Keratinocyte (primary cell): ENCODE measurements around the gene ANGPT4. TPM values are rescaled to one million over a fixed set of nuclear protein-coding genes. Genes with fewer than 3 reads are reported as not detected.

ENCODE experiments used
- DNase-seq: peaks from one replicate; pipeline ENCODE4 v3.0.0-alpha.2; 2011; ENCODE audit warnings: low read depth, missing footprints, low spot score
- FAIRE-seq: peaks from 2 replicates; lab custom pipeline; 2011; peaks lifted over from hg19 to GRCh38; lab: Jason Lieb, UNC
- H2AFZ ChIP-seq: 2 replicates; pipeline ENCODE4 v1.6.0; 2012; ENCODE audit warnings: low read length, control low read depth, inconsistent platforms; ENCODE audit not compliant: control insufficient read depth
- H3K27ac ChIP-seq: 2 replicates; pipeline ENCODE4 v1.5.1; 2011; ENCODE audit warnings: low read length; ENCODE audit not compliant: control insufficient read depth, insufficient read depth
- H3K27me3 ChIP-seq: 3 replicates; pipeline ENCODE4 v1.6.0; 2011; ENCODE audit warnings: low read length; ENCODE audit not compliant: control insufficient read depth, insufficient read depth; ENCODE audit errors: extremely low read depth
- H3K36me3 ChIP-seq, 2 experiments: 2 replicates in 1 of 2; 3 replicates in 1 of 2; pipeline ENCODE4 v1.5.1; 2011; ENCODE audit warnings: low read length in 2 of 2, mild to moderate bottlenecking in 1 of 2; ENCODE audit not compliant: control insufficient read depth in 2 of 2, insufficient read depth in 2 of 2; ENCODE audit errors: extremely low read depth in 1 of 2
- H3K4me1 ChIP-seq: 3 replicates; pipeline ENCODE4 v1.5.1; 2011; ENCODE audit warnings: low read length; ENCODE audit not compliant: control insufficient read depth, insufficient read depth; ENCODE audit errors: extremely low read depth
- H3K4me2 ChIP-seq: 3 replicates; pipeline ENCODE4 v1.6.0; 2011; ENCODE audit warnings: low read depth, low read length; ENCODE audit not compliant: control insufficient read depth, insufficient read depth; ENCODE audit errors: extremely low read depth
- H3K4me3 ChIP-seq, 3 experiments: fragments of 200-600 bp in 1 of 3; sonication (generic) in 1 of 3; 2 replicates in 2 of 3; 3 replicates in 1 of 3; pipeline ENCODE4 v1.5.1; 2011 to 2016; ENCODE audit warnings: low read length in 3 of 3, mild to moderate bottlenecking in 3 of 3, control low read depth in 2 of 3, inconsistent platforms in 1 of 3, low read depth in 1 of 3, mixed read lengths in 1 of 3, mixed run types in 1 of 3, moderate library complexity in 1 of 3; ENCODE audit not compliant: control insufficient read depth in 2 of 3, insufficient read depth in 2 of 3; ENCODE audit errors: extremely low read depth in 1 of 3
- H3K79me2 ChIP-seq: 2 replicates; pipeline ENCODE4 v1.6.0; 2012; ENCODE audit warnings: low read length; ENCODE audit not compliant: control insufficient read depth, insufficient read depth
- H3K9ac ChIP-seq: 3 replicates; pipeline ENCODE4 v1.6.0; 2011; ENCODE audit warnings: low read length; ENCODE audit not compliant: control insufficient read depth, insufficient read depth; ENCODE audit errors: extremely low read depth
- H3K9me1 ChIP-seq: 3 replicates; pipeline ENCODE4 v1.6.0; 2011; ENCODE audit warnings: low read length; ENCODE audit not compliant: control insufficient read depth, insufficient read depth; ENCODE audit errors: extremely low read depth
- H3K9me3 ChIP-seq: 2 replicates; pipeline ENCODE4 v1.5.1; 2012; ENCODE audit warnings: low read depth, low read length; ENCODE audit not compliant: control insufficient read depth
- H4K20me1 ChIP-seq: 3 replicates; pipeline ENCODE4 v1.6.0; 2011; ENCODE audit warnings: low read length; ENCODE audit not compliant: control insufficient read depth, insufficient read depth; ENCODE audit errors: extremely low read depth
- EZH2 ChIP-seq: IDR thresholded peaks from one replicate; pipeline ENCODE4 v1.6.1; 2012; ENCODE audit warnings: inconsistent platforms, mild to moderate bottlenecking, low read length, moderate library complexity
- dilution Hi-C: fragments of 300-500 bp; cut with MboI; formaldehyde crosslinking; loops from one replicate; pipeline ENCODE4 v1.7.0; 2020; ENCODE audit warnings: low sequenced_read_pairs; ENCODE audit not compliant: extremely low pct_ligation_motif_present
- polyA minus RNA-seq, 3 experiments: library from RNA; depleted of rRNA, polyadenylated mRNA; stranded (reverse); fragments of >200 nt; gene quantifications; 1 replicate in 1 of 3; 2 replicates in 1 of 3; 3 replicates in 1 of 3; pipeline ENCODE4 v1.2.3, GENCODE V29; 2011
- polyA plus RNA-seq, 5 experiments: library from polyadenylated mRNA; depleted of rRNA in 3 of 5; stranded (reverse) in 3 of 5; stranded (forward) in 1 of 5; unstranded in 1 of 5; fragments of >200 nt; gene quantifications; 1 replicate in 1 of 5; 2 replicates in 3 of 5; 3 replicates in 1 of 5; pipeline versions ENCODE4 v1.2.1 to v1.2.3, GENCODE V29; 2011 to 2012; ENCODE audit warnings: missing spikeins in 2 of 5, low read depth in 1 of 5, low replicate concordance in 1 of 5
- TF ChIP-seq, protein P1 (sequence below), 3 experiments: IDR thresholded peaks in 1 of 3; conservative IDR thresholded peaks in 1 of 3; optimal IDR thresholded peaks in 1 of 3; 2 replicates in 2 of 3; 3 replicates in 1 of 3; pipeline versions ENCODE3 to v1.5.1; 2011; ENCODE audit warnings: low read length in 3 of 3, mild to moderate bottlenecking in 3 of 3, moderate library complexity in 2 of 3, control low read depth in 1 of 3, inconsistent platforms in 1 of 3; ENCODE audit not compliant: insufficient read depth in 2 of 3; ENCODE audit errors: extremely low read depth in 1 of 3

ANGPT4 gene, protein sequence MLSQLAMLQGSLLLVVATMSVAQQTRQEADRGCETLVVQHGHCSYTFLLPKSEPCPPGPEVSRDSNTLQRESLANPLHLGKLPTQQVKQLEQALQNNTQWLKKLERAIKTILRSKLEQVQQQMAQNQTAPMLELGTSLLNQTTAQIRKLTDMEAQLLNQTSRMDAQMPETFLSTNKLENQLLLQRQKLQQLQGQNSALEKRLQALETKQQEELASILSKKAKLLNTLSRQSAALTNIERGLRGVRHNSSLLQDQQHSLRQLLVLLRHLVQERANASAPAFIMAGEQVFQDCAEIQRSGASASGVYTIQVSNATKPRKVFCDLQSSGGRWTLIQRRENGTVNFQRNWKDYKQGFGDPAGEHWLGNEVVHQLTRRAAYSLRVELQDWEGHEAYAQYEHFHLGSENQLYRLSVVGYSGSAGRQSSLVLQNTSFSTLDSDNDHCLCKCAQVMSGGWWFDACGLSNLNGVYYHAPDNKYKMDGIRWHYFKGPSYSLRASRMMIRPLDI
- not detected in 3 replicates for polyA plus RNA-seq
- not detected for polyA plus RNA-seq (2011; ENCODE audit: low read depth)
- not detected in 2 replicates for polyA plus RNA-seq (2011; cell fraction: cytosol; rRNA removed)
- not detected in 2 replicates for polyA plus RNA-seq (2011; cell fraction: nucleus; rRNA removed)
- 0.02 TPM in 1 of 2 replicates, not detected in the other for polyA plus RNA-seq (2012; ENCODE audit: low replicate concordance)
- polyA minus RNA-seq: not detected in 3 replicates
- polyA minus RNA-seq (2011; cell fraction: cytosol; rRNA and poly(A)+ RNA removed): not detected
- polyA minus RNA-seq (2011; cell fraction: nucleus; rRNA and poly(A)+ RNA removed): not detected in 2 replicates

DNA sequence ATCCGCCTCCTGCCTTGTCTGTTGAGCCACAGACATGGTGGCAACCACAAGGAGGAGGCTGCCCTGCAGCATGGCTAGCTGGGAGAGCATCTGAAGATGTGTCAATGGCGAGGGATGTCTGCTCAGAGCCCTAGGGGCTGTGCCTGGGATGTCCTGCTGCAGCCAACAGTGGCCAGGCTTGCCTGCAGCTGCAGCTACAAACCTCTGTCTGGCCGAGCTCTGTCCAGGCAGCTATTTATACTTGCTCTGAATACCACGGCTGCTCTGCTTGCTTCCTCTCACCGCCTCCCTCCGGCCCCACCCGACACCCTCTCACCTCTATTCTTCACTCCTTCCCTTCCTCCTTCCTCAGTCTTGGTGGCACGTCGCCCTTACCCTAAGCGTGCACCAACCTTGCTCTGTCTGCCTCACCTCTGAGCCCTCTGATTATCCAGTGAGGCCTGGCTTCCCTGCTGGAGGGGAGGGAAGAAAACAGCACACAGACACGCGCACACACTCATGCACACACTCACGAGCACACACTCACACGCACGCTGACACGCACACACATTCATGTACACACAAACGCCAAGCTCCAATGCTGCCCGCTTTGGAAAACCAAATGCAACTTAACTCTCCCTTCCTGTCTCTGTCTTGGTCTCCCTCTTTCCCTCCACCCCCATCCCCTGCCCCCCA lies at the start of gene ANGPT4:
Gene ANGPT4, minus strand, starts transcription at position 210 of the 675 bp plus-strand sequence. Its CDS starts 120 bp downstream, at position 90.
- DNase-seq: no peak
- no peak within 1 kb of the TSS for H3K4me3 ChIP-seq

DNA sequence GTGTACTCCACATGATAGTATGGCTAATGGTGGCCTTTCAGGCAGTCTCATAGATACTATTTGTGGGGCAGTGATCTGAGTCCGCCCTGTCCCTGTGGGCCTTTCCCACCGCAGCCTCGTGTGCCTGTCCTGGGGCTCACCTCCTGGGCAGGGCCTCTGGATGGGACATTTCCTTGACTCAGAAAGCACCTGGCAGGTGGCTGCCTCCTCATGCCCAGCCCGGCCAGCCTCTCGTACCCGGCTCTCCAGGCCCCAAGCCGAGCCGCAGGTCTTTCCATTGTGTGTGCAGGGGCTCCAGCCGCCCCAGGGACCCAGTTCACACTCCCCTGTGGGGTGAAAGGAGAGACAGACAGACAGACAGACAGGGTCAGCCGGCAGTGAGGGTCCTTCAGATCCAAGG lies 47.7 kb upstream of the ANGPT4 start:
- Histone ChIP-seq H4K20me1 (no peaks in the 10 kb centered on the region), H3K9me3 (no peaks in the 10 kb centered on the region), H3K9ac (no peak overlapping the region), H2AFZ (no peak overlapping the region), H3K4me1 (no peaks in the 10 kb centered on the region), H3K27ac (no peak overlapping the region), H3K4me2 (no peak overlapping the region), H3K79me2 (no peaks in the 10 kb centered on the region), H3K27me3 (peaks cover 13% of the 10 kb centered on the region), H3K36me3 (no peaks in the 10 kb centered on the region), H3K9me1 (no peaks in the 10 kb centered on the region), H3K4me3 (no peak overlapping the region)
- FAIRE-seq (no peak), DNase-seq (no peak)
- dilution Hi-C loops: no loop called here
- no peak for TF ChIP-seq EZH2
- TF ChIP-seq, protein P1, sequence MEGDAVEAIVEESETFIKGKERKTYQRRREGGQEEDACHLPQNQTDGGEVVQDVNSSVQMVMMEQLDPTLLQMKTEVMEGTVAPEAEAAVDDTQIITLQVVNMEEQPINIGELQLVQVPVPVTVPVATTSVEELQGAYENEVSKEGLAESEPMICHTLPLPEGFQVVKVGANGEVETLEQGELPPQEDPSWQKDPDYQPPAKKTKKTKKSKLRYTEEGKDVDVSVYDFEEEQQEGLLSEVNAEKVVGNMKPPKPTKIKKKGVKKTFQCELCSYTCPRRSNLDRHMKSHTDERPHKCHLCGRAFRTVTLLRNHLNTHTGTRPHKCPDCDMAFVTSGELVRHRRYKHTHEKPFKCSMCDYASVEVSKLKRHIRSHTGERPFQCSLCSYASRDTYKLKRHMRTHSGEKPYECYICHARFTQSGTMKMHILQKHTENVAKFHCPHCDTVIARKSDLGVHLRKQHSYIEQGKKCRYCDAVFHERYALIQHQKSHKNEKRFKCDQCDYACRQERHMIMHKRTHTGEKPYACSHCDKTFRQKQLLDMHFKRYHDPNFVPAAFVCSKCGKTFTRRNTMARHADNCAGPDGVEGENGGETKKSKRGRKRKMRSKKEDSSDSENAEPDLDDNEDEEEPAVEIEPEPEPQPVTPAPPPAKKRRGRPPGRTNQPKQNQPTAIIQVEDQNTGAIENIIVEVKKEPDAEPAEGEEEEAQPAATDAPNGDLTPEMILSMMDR (optimal IDR thresholded peaks at IDR 0.05 in 1 of 3, IDR thresholded peaks at IDR 0.05 in 1 of 3, conservative IDR thresholded peaks at IDR 0.05 in 1 of 3; ENCODE audit: extremely low read depth in 1 of 3, insufficient read depth in 2 of 3, low read length in 3 of 3): no peak

More for the DNA sequence above, at the start of gene ANGPT4:
- no peak within 1 kb of the TSS for H3K27ac ChIP-seq
- no peak within 1 kb of the TSS for H3K4me2 ChIP-seq
- no peaks in the 10 kb centered on the region for H3K9me1 ChIP-seq
- no peak for FAIRE-seq
- no peaks in the 10 kb centered on the region for H3K9me3 ChIP-seq
- H3K9ac ChIP-seq: no peak within 1 kb of the TSS
- H3K27me3 ChIP-seq: peaks cover 27% of the 10 kb centered on the region
- no peaks in the 10 kb centered on the region for H3K36me3 ChIP-seq
- dilution Hi-C loops: no loop called here
- no peaks in the 10 kb centered on the region for H4K20me1 ChIP-seq
- no peak for TF ChIP-seq EZH2
- TF ChIP-seq, protein P1 (optimal IDR thresholded peaks at IDR 0.05 in 1 of 3, IDR thresholded peaks at IDR 0.05 in 1 of 3, conservative IDR thresholded peaks at IDR 0.05 in 1 of 3; ENCODE audit: extremely low read depth in 1 of 3, insufficient read depth in 2 of 3, low read length in 3 of 3): no peak
- H3K79me2 ChIP-seq: no peaks in the 10 kb centered on the region
- H3K4me1 ChIP-seq: no peaks in the 10 kb centered on the region
- no peak within 1 kb of the TSS for H2AFZ ChIP-seq
